SU-DHL-6 (cell line): ENCODE measurements around the gene GRM1.

Experiments
- EZH2phosphoT487 ChIP-seq: fragments of 200-600 bp; sonication (generic), shearing (Covaris generic); conservative IDR thresholded peaks from 2 replicates; pipeline ENCODE4 v1.6.1; 2018; ENCODE audit warnings: mild to moderate bottlenecking, antibody characterized with exemption, low read length, moderate library complexity, mixed read lengths
- TF ChIP-seq, protein P1 (sequence below): fragments of 200-600 bp; sonication (generic); IDR thresholded peaks from one replicate; pipeline ENCODE4 v1.5.1; 2017; ENCODE audit warnings: antibody characterized with exemption, mild to moderate bottlenecking, low read length, moderate library complexity; ENCODE audit not compliant: insufficient read depth, poor library complexity, severe bottlenecking

DNA sequence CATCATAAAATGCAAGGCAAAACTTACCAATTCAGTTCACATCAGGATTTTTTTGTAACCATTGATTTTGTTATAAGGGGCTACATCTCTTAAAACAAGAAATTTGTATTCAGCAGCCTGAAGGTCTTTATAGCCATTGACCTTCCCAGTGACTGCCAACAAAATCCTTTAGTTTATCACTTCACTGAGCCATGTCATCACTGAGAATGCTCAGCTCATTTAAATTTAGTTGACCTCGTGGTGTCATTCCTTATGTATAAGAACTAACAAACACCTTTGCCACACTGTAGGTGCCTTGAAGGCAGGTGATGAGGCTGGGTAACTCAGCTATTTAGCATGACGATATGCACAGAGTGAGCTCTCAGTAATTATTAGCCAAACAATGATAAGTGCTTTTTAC, 77.7 kb downstream of the GRM1 start:
- TF ChIP-seq, protein P1, sequence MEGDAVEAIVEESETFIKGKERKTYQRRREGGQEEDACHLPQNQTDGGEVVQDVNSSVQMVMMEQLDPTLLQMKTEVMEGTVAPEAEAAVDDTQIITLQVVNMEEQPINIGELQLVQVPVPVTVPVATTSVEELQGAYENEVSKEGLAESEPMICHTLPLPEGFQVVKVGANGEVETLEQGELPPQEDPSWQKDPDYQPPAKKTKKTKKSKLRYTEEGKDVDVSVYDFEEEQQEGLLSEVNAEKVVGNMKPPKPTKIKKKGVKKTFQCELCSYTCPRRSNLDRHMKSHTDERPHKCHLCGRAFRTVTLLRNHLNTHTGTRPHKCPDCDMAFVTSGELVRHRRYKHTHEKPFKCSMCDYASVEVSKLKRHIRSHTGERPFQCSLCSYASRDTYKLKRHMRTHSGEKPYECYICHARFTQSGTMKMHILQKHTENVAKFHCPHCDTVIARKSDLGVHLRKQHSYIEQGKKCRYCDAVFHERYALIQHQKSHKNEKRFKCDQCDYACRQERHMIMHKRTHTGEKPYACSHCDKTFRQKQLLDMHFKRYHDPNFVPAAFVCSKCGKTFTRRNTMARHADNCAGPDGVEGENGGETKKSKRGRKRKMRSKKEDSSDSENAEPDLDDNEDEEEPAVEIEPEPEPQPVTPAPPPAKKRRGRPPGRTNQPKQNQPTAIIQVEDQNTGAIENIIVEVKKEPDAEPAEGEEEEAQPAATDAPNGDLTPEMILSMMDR, result no peak
- no peak for TF ChIP-seq EZH2phosphoT487
